ENCODE measurements around the gene ARMC5.

DNA sequence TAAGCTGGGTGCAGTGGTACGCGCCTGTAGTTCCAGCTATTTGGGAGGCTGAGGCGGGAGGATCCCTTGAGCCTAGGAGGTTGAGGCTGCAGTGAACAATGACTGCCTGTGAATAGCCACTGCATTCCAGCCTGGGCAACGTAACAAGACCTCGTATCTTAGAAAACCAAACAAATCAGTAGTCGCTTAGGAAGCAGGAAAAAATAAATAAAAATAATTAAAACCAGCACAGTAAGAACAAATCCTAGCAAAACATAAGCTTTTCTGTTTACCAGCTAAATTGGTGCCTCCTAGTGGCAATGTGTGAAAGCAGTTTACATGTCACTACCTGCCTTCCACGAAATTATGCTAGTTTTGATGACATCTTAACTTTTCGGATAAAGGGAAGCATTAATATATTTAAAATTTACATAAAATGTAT is 1.3 kb downstream of the ARMC5 start:
- TF ChIP-seq YY1 (IDR thresholded peaks at IDR 0.05; ENCODE audit: insufficient read depth, insufficient read length) = no peak
- no peak for TF ChIP-seq ZNF274 (IDR thresholded peaks at IDR 0.05; ENCODE audit: low read depth, low read length)
